Fibroblast of the aortic adventitia (primary cell): ENCODE measurements around the gene ZIK1. TPM values are rescaled to one million over a fixed set of nuclear protein-coding genes. Genes with fewer than 3 reads are reported as not detected.

Source experiments
- DNase-seq: peaks from one replicate; pipeline ENCODE4 v3.0.0-alpha.2; 2010; ENCODE audit warnings: low read depth
- H3K4me3 ChIP-seq: 2 replicates; pipeline ENCODE4 v1.5.1; 2011; ENCODE audit warnings: low read depth, mild to moderate bottlenecking, control low read depth, low read length, moderate library complexity
- total RNA-seq: library from RNA; depleted of rRNA; stranded (reverse); fragments of >200 nt; gene quantifications from 2 replicates; pipeline ENCODE4 v1.2.3, GENCODE V29; 2012; ENCODE audit warnings: low replicate concordance
- TF ChIP-seq, protein P1 (sequence below): IDR thresholded peaks from 2 replicates; pipeline ENCODE4 v1.5.1; 2011; ENCODE audit warnings: mild to moderate bottlenecking, low read length, control low read depth, inconsistent platforms; ENCODE audit not compliant: insufficient read depth

The ZIK1 gene
- 4.2 and 11.0 TPM in 2 replicates for total RNA-seq

DNA sequence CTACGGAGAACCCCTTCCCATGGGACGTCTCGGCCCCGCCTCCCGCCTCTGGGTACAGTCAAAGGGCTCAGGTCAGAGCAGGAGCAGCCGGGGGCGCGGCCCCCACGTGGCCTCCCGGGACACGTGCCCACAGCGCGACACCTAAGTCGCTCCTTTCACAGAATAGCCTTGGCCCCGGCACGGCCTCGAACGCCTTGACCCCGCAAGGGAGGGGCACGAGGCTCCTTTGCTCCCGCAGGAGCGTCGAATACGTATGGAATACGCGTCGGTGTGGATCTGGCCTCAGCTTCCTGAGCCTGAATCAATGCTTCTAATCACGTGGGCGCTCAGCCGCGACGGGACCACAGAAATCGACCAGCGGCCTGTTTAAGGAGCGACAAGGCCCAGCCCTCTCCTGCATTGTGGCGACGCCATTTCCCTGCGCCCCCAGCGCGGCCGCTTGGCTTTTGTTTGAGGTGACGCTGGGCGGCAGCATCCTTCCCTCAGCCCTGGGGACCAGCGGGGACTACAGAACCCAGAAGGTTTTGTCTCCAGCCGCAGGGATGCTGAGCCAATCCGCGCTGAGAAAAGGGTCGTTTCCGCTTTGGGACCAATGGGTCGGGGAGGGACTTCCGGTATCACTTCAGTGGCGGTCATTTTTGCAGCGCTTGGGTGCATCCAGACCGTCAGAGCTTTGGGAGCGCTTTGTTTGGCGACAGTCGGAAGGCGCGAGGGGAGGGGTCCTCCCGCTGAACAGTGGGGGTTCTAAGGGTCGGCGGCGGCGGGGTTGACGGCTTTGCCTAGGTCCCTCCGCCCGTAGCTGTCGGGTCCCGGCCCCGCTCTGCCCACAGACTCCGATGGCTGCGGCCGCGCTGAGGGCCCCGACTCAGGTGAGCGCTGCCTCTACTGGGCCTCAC, at the start of gene ZIK1:
Gene ZIK1 (plus strand): TSS at position 625 of the 896 bp plus-strand sequence. CDS start 212 bp downstream, at position 837.
- TF ChIP-seq, protein P1, sequence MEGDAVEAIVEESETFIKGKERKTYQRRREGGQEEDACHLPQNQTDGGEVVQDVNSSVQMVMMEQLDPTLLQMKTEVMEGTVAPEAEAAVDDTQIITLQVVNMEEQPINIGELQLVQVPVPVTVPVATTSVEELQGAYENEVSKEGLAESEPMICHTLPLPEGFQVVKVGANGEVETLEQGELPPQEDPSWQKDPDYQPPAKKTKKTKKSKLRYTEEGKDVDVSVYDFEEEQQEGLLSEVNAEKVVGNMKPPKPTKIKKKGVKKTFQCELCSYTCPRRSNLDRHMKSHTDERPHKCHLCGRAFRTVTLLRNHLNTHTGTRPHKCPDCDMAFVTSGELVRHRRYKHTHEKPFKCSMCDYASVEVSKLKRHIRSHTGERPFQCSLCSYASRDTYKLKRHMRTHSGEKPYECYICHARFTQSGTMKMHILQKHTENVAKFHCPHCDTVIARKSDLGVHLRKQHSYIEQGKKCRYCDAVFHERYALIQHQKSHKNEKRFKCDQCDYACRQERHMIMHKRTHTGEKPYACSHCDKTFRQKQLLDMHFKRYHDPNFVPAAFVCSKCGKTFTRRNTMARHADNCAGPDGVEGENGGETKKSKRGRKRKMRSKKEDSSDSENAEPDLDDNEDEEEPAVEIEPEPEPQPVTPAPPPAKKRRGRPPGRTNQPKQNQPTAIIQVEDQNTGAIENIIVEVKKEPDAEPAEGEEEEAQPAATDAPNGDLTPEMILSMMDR, result no peak
- peak; percentile 90 for DNase-seq
- peak within 1 kb of the TSS; percentile 78 for H3K4me3 ChIP-seq

DNA sequence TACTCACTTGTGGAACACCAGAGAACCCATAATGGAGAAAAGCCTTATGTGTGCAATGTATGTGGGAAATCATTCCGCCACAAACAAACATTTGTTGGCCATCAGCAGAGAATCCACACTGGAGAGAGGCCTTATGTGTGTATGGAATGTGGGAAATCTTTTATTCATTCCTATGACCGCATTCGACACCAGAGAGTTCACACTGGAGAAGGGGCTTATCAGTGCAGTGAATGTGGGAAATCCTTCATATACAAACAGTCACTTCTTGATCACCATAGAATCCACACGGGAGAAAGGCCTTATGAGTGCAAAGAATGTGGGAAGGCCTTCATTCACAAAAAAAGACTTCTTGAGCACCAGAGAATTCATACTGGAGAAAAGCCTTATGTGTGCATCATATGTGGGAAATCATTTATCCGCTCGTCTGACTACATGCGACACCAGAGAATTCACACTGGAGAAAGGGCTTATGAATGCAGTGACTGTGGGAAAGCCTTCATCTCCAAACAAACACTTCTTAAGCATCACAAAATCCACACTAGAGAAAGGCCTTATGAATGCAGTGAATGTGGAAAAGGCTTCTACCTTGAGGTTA, 45.9 kb upstream of the ZIK1 start:
- TF ChIP-seq, protein P1, result no peak
- no peak overlapping the region for H3K4me3 ChIP-seq
- DNase-seq, result no peak

DNA sequence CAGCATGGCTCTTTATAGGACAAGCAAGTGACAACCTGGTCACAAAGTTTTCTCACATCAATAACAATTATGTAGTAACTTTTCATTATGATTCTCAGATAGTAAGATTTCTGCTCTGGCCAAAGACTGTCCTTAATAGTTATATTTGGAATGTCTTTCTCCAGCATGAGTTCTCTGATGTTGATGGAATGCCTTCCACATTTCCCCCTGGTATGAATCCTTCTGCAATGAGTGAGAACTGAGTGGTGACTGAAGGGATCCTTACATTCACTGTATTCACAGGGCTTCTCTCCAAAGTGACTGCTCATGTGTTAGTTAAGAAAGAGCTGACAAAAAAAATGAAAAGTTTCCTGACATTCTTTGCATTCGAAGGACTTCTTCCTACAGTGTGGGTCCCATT, 37.4 kb upstream of the ZIK1 start:
- H3K4me3 ChIP-seq, result no peak overlapping the region
- TF ChIP-seq, protein P1, result no peak
- no peak for DNase-seq

DNA sequence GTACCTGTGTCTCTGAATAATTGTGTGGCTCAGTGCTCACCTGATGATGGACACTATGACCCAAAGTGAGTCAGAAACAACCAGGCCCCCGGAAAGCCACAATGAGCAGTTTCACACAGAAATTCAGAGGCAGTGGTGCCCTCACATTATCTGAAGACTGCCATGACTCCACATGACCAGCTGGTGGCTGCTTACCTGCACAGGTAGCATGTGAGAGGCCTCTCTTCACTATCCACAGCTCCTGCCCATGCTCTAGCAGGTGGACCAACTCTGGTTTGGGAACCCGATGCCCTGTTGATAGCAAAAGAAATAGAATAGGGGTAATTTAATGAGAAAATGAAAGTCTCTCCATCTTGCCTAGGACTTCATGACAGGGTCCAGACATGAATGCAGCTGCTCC, 31.5 kb upstream of the ZIK1 start:
- H3K4me3 ChIP-seq, result no peak overlapping the region
- TF ChIP-seq, protein P1, result no peak
- no peak for DNase-seq

DNA sequence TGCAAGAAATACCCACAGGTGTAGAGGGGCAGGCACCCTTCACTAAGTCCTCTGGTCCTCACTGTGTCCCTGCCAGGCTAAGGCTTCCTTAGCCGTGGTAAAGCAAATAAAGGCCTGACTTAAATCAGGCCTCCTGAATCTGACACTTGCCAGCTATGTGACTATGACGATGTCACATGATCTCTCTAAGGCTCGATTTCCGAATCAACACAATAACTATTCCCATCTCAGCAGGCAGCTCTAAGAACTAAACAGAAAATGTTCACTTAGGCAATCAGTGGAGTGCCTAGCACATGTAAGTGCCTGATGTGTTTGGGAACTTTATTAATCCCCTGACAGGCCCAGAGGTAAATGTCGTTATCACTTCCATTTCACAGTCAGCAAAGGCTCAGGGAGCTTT, 26.3 kb upstream of the ZIK1 start:
- H3K4me3 ChIP-seq, result peak overlapping the region; percentile 95
- TF ChIP-seq, protein P1, result no peak
- DNase-seq, result no peak

DNA sequence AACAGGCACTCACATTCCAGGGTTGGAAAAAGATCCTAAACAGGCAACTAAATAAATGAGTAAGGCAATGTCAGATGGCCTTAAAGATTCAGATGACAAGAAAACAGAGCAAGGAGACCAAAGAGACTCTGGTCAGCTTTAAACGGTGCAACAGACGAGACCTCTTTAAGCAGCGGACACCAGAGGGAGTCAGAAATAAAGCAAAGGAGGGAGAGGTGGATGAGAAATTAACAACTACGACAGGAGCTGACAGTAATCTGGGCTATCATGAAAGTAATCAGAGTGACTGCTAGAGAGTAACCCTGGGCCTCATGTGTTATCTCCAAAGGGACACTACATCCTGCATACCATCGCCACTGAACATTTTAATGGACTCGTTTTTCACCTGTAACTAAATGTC, 25.4 kb upstream of the ZIK1 start:
- TF ChIP-seq, protein P1, result peak; percentile 28
- DNase-seq, result peak; percentile 35
- peak overlapping the region; percentile 95 for H3K4me3 ChIP-seq
